Endothelial cell of umbilical vein (primary cell): Measurements from ENCODE around the gene OR1E1. TPM values are rescaled to one million over a fixed set of nuclear protein-coding genes. Genes with fewer than 3 reads are reported as not detected.

ENCODE experiments used
- BruUV-seq: library from RNA; stranded (reverse); fragments of 400-500 nt; replicated peaks from 2 replicates; lab custom pipeline; 2021; lab: Mats Ljungman, UMichigan
- CTCF ChIA-PET: fragments of 300-600, 350-600 bp; sonication (Branson Sonifier 250); formaldehyde crosslinking; loops from one replicate; lab custom pipeline; 2021; ENCODE audit warnings: antibody characterized with exemption, inconsistent platforms; lab: Charles Lee
- POLR2A ChIA-PET: fragments of 300-600, 350-600 bp; sonication (Branson Sonifier 250); formaldehyde crosslinking; loops from one replicate; lab custom pipeline; 2021; ENCODE audit warnings: antibody characterized with exemption, inconsistent platforms; lab: Charles Lee
- DNase-seq: peaks from one replicate; pipeline ENCODE4 v3.0.0-alpha.2; 2011; ENCODE audit warnings: low read depth, low spot score
- FAIRE-seq: peaks from 2 replicates; lab custom pipeline; 2011; peaks lifted over from hg19 to GRCh38; lab: Jason Lieb, UNC
- H2AFZ ChIP-seq: 2 replicates; pipeline ENCODE4 v1.6.0; 2012; ENCODE audit warnings: low read depth, low read length, control low read depth, inconsistent platforms
- H3K27ac ChIP-seq: 2 replicates; pipeline ENCODE4 v1.5.1; 2011; ENCODE audit warnings: low read depth, mild to moderate bottlenecking, control low read depth, low read length, moderate library complexity; ENCODE audit not compliant: insufficient read depth
- H3K27me3 ChIP-seq, 2 experiments: 2 replicates each; pipeline versions ENCODE4 v1.6.0 to v1.6.1; 2011; ENCODE audit warnings: low read length in 2 of 2, mixed read lengths in 1 of 2; ENCODE audit not compliant: control insufficient read depth in 2 of 2, insufficient read depth in 2 of 2
- H3K36me3 ChIP-seq, 2 experiments: 2 replicates in 1 of 2; 3 replicates in 1 of 2; pipeline ENCODE4 v1.5.1; 2011; ENCODE audit warnings: low read length in 2 of 2, mild to moderate bottlenecking in 1 of 2, moderate library complexity in 1 of 2; ENCODE audit not compliant: control insufficient read depth in 2 of 2, insufficient read depth in 2 of 2; ENCODE audit errors: extremely low read depth in 1 of 2
- H3K4me1 ChIP-seq: 3 replicates; pipeline ENCODE4 v1.5.1; 2011; ENCODE audit warnings: mild to moderate bottlenecking, low read length; ENCODE audit not compliant: control insufficient read depth, insufficient read depth; ENCODE audit errors: extremely low read depth
- H3K4me2 ChIP-seq: 2 replicates; pipeline ENCODE4 v1.6.1; 2011; ENCODE audit warnings: low read length, control low read depth, mixed read lengths; ENCODE audit not compliant: insufficient read depth
- H3K4me3 ChIP-seq, 3 experiments: fragments of 200-600 bp in 1 of 3; sonication (generic), shearing (Covaris generic) in 1 of 3; replicated peaks in 1 of 3; 2 replicates each; pipeline ENCODE4 v1.5.1; 2011 to 2016; ENCODE audit warnings: control low read depth in 3 of 3, low read length in 3 of 3, mild to moderate bottlenecking in 2 of 3, inconsistent platforms in 1 of 3, low read depth in 1 of 3, moderate library complexity in 1 of 3; ENCODE audit not compliant: insufficient read depth in 1 of 3
- H3K79me2 ChIP-seq: 2 replicates; pipeline ENCODE4 v1.6.0; 2012; ENCODE audit warnings: low read length, inconsistent platforms; ENCODE audit not compliant: control insufficient read depth, insufficient read depth
- H3K9ac ChIP-seq: replicated peaks from 2 replicates; pipeline ENCODE3; 2011; ENCODE audit warnings: low read length, control low read depth; ENCODE audit not compliant: insufficient read depth; ENCODE audit errors: extremely low read depth
- H3K9me1 ChIP-seq: replicated peaks from 3 replicates; pipeline ENCODE4 v1.6.0; 2011; ENCODE audit warnings: mild to moderate bottlenecking, low read length; ENCODE audit not compliant: control insufficient read depth, insufficient read depth; ENCODE audit errors: extremely low read depth
- H3K9me3 ChIP-seq: replicated peaks from 2 replicates; pipeline ENCODE4 v1.5.1; 2012; ENCODE audit warnings: low read length, inconsistent platforms; ENCODE audit not compliant: control insufficient read depth, insufficient read depth
- H4K20me1 ChIP-seq: replicated peaks from 2 replicates; pipeline ENCODE3; 2011; ENCODE audit warnings: mild to moderate bottlenecking, low read length; ENCODE audit not compliant: control insufficient read depth, insufficient read depth; ENCODE audit errors: extremely low read depth
- CTCF ChIP-seq, 2 donors: IDR thresholded peaks; 1 replicate in 1 of 2; 2 replicates in 1 of 2; pipeline ENCODE4 v1.5.1; 2011; ENCODE audit warnings: low read length in 2 of 2, mild to moderate bottlenecking in 2 of 2, moderate library complexity in 2 of 2, control low read depth in 1 of 2, inconsistent platforms in 1 of 2, low read depth in 1 of 2; ENCODE audit not compliant: insufficient read depth in 1 of 2; ENCODE audit errors: extremely low read depth in 1 of 2
- EZH2 ChIP-seq: IDR thresholded peaks from 2 replicates; pipeline ENCODE4 v1.6.1; 2012; ENCODE audit warnings: borderline replicate concordance, low read depth, mild to moderate bottlenecking, moderate library complexity, low read length, inconsistent platforms; ENCODE audit not compliant: severe bottlenecking
- FOS ChIP-seq: IDR thresholded peaks from 2 replicates; pipeline ENCODE4 v1.6.1; 2011; ENCODE audit warnings: mild to moderate bottlenecking, low read length, moderate library complexity, borderline replicate concordance; ENCODE audit not compliant: insufficient read depth
- GATA2 ChIP-seq: IDR thresholded peaks from 2 replicates; pipeline ENCODE4 v1.7.0; 2011; ENCODE audit warnings: low read depth, mild to moderate bottlenecking, moderate library complexity, mixed read lengths, low read length; ENCODE audit not compliant: insufficient read length, insufficient read depth
- JUN ChIP-seq: IDR thresholded peaks from 2 replicates; pipeline ENCODE4 v1.6.1; 2011; ENCODE audit warnings: borderline replicate concordance, low read depth; ENCODE audit not compliant: insufficient read length, insufficient read depth
- MAX ChIP-seq: IDR thresholded peaks from 2 replicates; pipeline ENCODE4 v1.6.1; 2011; ENCODE audit not compliant: insufficient read depth, insufficient read length
- MYC ChIP-seq: IDR thresholded peaks from one replicate; pipeline ENCODE4 v1.6.1; 2011; ENCODE audit warnings: mild to moderate bottlenecking, low read depth, low read length
- POLR2A ChIP-seq: IDR thresholded peaks from 2 replicates; pipeline ENCODE4 v1.6.1; 2012; ENCODE audit warnings: low read depth, mild to moderate bottlenecking, control low read depth, low read length
- POLR2AphosphoS5 ChIP-seq: IDR thresholded peaks from 2 replicates; pipeline ENCODE4 v1.6.1; 2012; ENCODE audit warnings: low read depth, mild to moderate bottlenecking, control low read depth, low read length, moderate library complexity; ENCODE audit not compliant: insufficient read depth
- dilution Hi-C: fragments of 300-500 bp; cut with MboI; formaldehyde crosslinking; loops from one replicate; pipeline ENCODE4 v1.15.0; 2019; ENCODE audit warnings: low sequenced_read_pairs; ENCODE audit not compliant: extremely low pct_ligation_motif_present
- intact Hi-C: fragments of 100-400 bp; cut with micrococcal nuclease; formaldehyde crosslinking; loops from one replicate; pipeline ENCODE4 v1.10.0; 2022
- polyA plus RNA-seq, 4 experiments: library from polyadenylated mRNA; depleted of rRNA in 3 of 4; stranded (reverse) in 3 of 4; unstranded in 1 of 4; fragments of >200 nt; gene quantifications; 2 replicates each; pipeline versions ENCODE4 v1.2.1 to v1.2.3, GENCODE V29; 2011 to 2012; ENCODE audit warnings: missing spikeins in 1 of 4
- total RNA-seq: library from RNA; stranded (reverse); gene quantifications from 2 replicates; pipeline ENCODE4 v1.2.3, GENCODE V29; 2021

The OR1E1 gene
- total and polyA plus RNA-seq, 2 donors (not counting 3 experiments of a cell fraction or from before 2014, with no cell fraction given): 0.06 TPM; not detected in 1

- no peak for TF ChIP-seq MAX
- no peak for TF ChIP-seq MYC
- TF ChIP-seq POLR2A: no peak
- TF ChIP-seq POLR2AphosphoS5: no peak
- no peak for TF ChIP-seq CTCF (IDR thresholded peaks at IDR 0.05; ENCODE audit: extremely low read depth in 1 of 2, insufficient read depth in 1 of 2, low read depth in 1 of 2, low read length in 2 of 2)
- TF ChIP-seq GATA2: no peak
- no peak for TF ChIP-seq JUN
- no peak for TF ChIP-seq FOS
- TF ChIP-seq EZH2: no peak
- dilution Hi-C loops: no loop called here
- Histone ChIP-seq H3K4me2 (no peak overlapping the region), H3K36me3 (no peaks in the 10 kb centered on the region), H4K20me1 (no peaks in the 10 kb centered on the region), H2AFZ (no peak overlapping the region), H3K9ac (no peak overlapping the region), H3K27ac (no peak overlapping the region), H3K27me3 (no peaks in the 10 kb centered on the region), H3K79me2 (no peaks in the 10 kb centered on the region), H3K9me3 (peaks cover 2% of the 10 kb centered on the region), H3K9me1 (no peaks in the 10 kb centered on the region), H3K4me3 (no peak overlapping the region), H3K4me1 (no peaks in the 10 kb centered on the region)
- CTCF ChIA-PET: no interaction called here
- intact Hi-C loops: no loop called here
- no TSS peak for BruUV-seq
- FAIRE-seq (no peak), DNase-seq (no peak)
- POLR2A ChIA-PET: no interaction called here
Observed at GRCh38 chr17:3438368-3438767, 40.2 kb upstream of the OR1E1 start.
